Activated naive CD8-positive, alpha-beta T cell (primary cell): ENCODE data around the gene SCEL.
A peak's percentile ranks its signal among the peaks of the same experiment; 100 is the strongest.

Source experiments
- H3K27ac Mint-ChIP-seq: one replicate; pipeline ENCODE4 v1.8.0; 2021; ENCODE audit warnings: mixed read lengths
- H3K27me3 Mint-ChIP-seq: one replicate; pipeline ENCODE4 v1.8.0; 2021; ENCODE audit warnings: mixed read lengths
- H3K36me3 Mint-ChIP-seq: one replicate; pipeline ENCODE4 v1.8.0; 2021; ENCODE audit warnings: mixed read lengths
- H3K4me1 Mint-ChIP-seq: one replicate; pipeline ENCODE4 v1.8.0; 2021; ENCODE audit warnings: low read depth, mixed read lengths
- H3K4me3 Mint-ChIP-seq: one replicate; pipeline ENCODE4 v1.8.0; 2021; ENCODE audit warnings: mild to moderate bottlenecking, mixed read lengths
- H3K9me3 Mint-ChIP-seq: one replicate; pipeline ENCODE4 v1.8.0; 2021; ENCODE audit warnings: low read depth, mixed read lengths

Gene SCEL, protein sequence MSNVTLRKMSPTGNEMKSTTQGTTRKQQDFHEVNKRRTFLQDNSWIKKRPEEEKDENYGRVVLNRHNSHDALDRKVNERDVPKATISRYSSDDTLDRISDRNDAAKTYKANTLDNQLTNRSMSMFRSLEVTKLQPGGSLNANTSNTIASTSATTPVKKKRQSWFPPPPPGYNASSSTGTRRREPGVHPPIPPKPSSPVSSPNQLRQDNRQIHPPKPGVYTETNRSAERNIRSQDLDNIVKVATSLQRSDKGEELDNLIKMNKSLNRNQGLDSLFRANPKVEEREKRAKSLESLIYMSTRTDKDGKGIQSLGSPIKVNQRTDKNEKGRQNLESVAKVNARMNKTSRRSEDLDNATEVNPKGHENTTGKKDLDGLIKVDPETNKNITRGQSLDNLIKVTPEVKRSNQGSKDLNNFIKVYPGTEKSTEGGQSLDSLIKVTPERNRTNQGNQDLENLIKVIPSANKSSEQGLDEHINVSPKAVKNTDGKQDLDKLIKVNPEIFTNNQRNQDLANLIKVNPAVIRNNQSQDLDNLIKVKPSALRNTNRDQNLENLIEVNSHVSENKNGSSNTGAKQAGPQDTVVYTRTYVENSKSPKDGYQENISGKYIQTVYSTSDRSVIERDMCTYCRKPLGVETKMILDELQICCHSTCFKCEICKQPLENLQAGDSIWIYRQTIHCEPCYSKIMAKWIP

GRCh38 chr13:77535448-77535847 is at the start of gene SCEL:
SCEL (plus strand) TSS chr13:77535706; CDS start chr13:77555876, 20,170 bp downstream.
- H3K27me3 Mint-ChIP-seq: peaks cover 12% of the 10 kb centered on the region
- no peaks in the 10 kb centered on the region for H3K4me1 Mint-ChIP-seq
- H3K9me3 Mint-ChIP-seq: no peaks in the 10 kb centered on the region
- H3K4me3 Mint-ChIP-seq: no peak within 1 kb of the TSS
- no peaks in the 10 kb centered on the region for H3K36me3 Mint-ChIP-seq
- no peak within 1 kb of the TSS for H3K27ac Mint-ChIP-seq

DNA sequence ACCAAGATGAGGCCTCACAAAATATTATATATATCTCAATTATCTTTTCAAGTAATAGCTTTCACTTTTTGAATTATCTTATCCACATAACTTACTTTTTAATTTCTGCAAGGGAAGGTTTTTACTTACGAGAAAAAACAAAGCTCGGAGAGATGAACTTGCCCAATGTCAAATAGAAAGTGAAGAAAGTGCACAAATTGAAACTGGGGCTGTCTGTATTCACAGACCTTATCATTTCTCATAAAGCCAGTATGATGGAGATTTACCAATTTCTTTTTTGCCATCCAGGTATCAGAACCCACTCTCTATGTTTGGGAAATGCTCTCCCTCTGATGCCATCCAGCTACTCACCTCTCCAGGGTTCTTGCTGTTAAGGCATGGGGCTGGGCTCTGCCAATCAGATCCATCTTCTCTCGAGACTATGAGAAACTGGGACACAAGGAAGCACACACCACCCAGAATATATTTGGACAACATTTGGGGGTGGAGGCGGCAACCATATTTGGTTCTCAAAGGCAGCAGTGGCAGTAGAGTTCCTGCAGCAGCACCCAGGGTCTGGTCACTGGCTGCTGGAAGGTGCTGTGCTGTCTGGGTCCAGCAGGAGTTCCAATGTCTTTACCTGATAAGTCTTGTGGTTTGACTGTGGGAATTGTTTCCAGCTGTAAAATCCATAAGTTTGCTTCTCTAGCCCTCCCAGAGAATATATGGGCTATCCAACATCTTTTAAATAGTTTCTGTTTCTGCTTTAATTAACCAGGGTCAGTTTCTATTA is 45.8 kb upstream of the SCEL start:
- Mint-ChIP-seq H3K36me3 (peaks cover 2% of the 10 kb centered on the region), H3K9me3 (no peaks in the 10 kb centered on the region), H3K4me1 (no peaks in the 10 kb centered on the region), H3K27me3 (peaks cover 5% of the 10 kb centered on the region), H3K27ac (no peak overlapping the region), H3K4me3 (no peak overlapping the region)

- Mint-ChIP-seq H3K9me3 (no peaks in the 10 kb centered on the region), H3K27ac (no peak overlapping the region), H3K27me3 (peaks cover 5% of the 10 kb centered on the region), H3K36me3 (no peaks in the 10 kb centered on the region), H3K4me3 (no peak overlapping the region), H3K4me1 (no peaks in the 10 kb centered on the region)
Observed at GRCh38 chr13:77492982-77493381, 42.5 kb upstream of the SCEL start.

DNA sequence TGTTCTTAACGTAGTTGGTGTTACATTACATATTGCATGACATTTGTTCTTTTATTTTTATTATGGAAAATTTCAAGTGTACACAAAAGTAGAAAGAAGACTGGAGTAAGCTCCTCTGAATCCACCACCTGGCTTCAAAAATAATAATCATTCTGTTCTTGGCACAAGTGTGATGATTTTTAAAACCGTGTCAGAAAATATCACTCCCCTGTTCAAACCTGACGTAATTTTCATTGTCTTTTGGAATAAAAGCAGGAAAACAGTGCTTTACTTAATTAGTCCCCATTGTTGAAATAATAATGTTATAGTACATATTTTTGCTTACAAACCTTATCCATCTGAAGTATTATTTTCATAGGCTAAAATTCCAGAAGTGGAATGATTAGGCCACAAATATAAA is 41.3 kb upstream of the SCEL start:
- Mint-ChIP-seq H3K4me3 (no peak overlapping the region), H3K36me3 (no peaks in the 10 kb centered on the region), H3K27ac (no peak overlapping the region), H3K4me1 (no peaks in the 10 kb centered on the region), H3K27me3 (peaks cover 5% of the 10 kb centered on the region), H3K9me3 (no peaks in the 10 kb centered on the region)

DNA sequence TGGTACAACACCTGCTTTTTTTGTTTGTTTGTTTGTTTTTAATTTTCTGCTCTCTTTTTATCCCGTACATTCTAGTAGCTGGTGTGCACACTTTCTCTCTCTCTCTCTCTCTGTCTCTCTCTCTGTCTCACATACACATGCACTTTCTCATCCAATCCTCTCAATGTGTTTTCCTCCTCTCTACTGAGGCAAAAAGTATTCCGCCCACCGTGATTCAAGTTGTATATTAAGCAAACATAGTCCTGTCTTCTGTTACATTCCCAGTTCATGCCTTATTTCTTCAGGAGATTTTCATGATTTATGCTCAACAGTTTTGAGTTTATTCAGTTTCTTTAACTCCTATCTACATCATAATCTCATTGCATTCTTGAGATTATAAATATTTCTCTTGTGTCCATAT is 38.2 kb upstream of the SCEL start:
- H3K27ac Mint-ChIP-seq: no peak overlapping the region
- peaks cover 2% of the 10 kb centered on the region for H3K27me3 Mint-ChIP-seq
- no peaks in the 10 kb centered on the region for H3K4me1 Mint-ChIP-seq
- no peaks in the 10 kb centered on the region for H3K9me3 Mint-ChIP-seq
- no peaks in the 10 kb centered on the region for H3K36me3 Mint-ChIP-seq
- H3K4me3 Mint-ChIP-seq: no peak overlapping the region

- Mint-ChIP-seq H3K27ac (no peak overlapping the region), H3K9me3 (no peaks in the 10 kb centered on the region), H3K4me3 (no peak overlapping the region), H3K36me3 (no peaks in the 10 kb centered on the region), H3K27me3 (no peaks in the 10 kb centered on the region), H3K4me1 (no peaks in the 10 kb centered on the region)
Observed at GRCh38 chr13:77497835-77498234, 37.7 kb upstream of the SCEL start.

GRCh38 chr13:77502104-77502720 is 33.3 kb upstream of the SCEL start:
- no peaks in the 10 kb centered on the region for H3K4me1 Mint-ChIP-seq
- no peaks in the 10 kb centered on the region for H3K36me3 Mint-ChIP-seq
- no peaks in the 10 kb centered on the region for H3K27me3 Mint-ChIP-seq
- H3K4me3 Mint-ChIP-seq: no peak overlapping the region
- H3K9me3 Mint-ChIP-seq: no peaks in the 10 kb centered on the region
- no peak overlapping the region for H3K27ac Mint-ChIP-seq

- Mint-ChIP-seq H3K36me3 (no peaks in the 10 kb centered on the region), H3K27me3 (no peaks in the 10 kb centered on the region), H3K27ac (no peak overlapping the region), H3K4me1 (no peaks in the 10 kb centered on the region), H3K9me3 (no peaks in the 10 kb centered on the region), H3K4me3 (no peak overlapping the region)
Observed at GRCh38 chr13:77503398-77503797, 32.1 kb upstream of the SCEL start.

DNA sequence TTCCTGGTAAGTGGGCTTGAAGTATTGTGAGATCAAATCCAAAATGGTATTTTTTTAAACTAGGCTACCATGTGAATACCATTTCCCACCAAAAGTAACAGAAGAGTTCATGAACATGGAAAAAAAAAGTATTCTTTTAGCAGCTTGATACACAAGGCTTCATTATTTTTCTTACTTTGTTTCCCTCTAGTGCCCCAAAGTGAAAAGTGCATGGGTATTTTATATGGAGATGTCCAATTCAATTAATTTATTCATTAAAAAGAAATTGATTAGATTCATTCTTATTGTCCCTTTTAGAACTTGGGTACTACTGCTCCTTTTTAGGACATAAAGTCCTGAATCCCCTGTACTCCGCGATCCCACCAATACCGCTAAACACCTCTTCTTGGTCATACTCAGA is 28.6 kb upstream of the SCEL start:
- no peak overlapping the region for H3K27ac Mint-ChIP-seq
- peaks cover 8% of the 10 kb centered on the region for H3K4me1 Mint-ChIP-seq
- no peaks in the 10 kb centered on the region for H3K36me3 Mint-ChIP-seq
- no peak overlapping the region for H3K4me3 Mint-ChIP-seq
- no peaks in the 10 kb centered on the region for H3K9me3 Mint-ChIP-seq
- H3K27me3 Mint-ChIP-seq: no peaks in the 10 kb centered on the region

- H3K27me3 Mint-ChIP-seq: no peaks in the 10 kb centered on the region
- no peak overlapping the region for H3K27ac Mint-ChIP-seq
- H3K9me3 Mint-ChIP-seq: no peaks in the 10 kb centered on the region
- H3K4me1 Mint-ChIP-seq: peaks cover 8% of the 10 kb centered on the region
- no peak overlapping the region for H3K4me3 Mint-ChIP-seq
- no peaks in the 10 kb centered on the region for H3K36me3 Mint-ChIP-seq
Observed at GRCh38 chr13:77507931-77508776, 27.4 kb upstream of the SCEL start.

- no peaks in the 10 kb centered on the region for H3K36me3 Mint-ChIP-seq
- H3K4me3 Mint-ChIP-seq: no peak overlapping the region
- no peaks in the 10 kb centered on the region for H3K27me3 Mint-ChIP-seq
- peaks cover 8% of the 10 kb centered on the region for H3K4me1 Mint-ChIP-seq
- H3K9me3 Mint-ChIP-seq: no peaks in the 10 kb centered on the region
- peak overlapping the region; percentile 6 for H3K27ac Mint-ChIP-seq
Observed at GRCh38 chr13:77508959-77509620, 26.4 kb upstream of the SCEL start.

DNA sequence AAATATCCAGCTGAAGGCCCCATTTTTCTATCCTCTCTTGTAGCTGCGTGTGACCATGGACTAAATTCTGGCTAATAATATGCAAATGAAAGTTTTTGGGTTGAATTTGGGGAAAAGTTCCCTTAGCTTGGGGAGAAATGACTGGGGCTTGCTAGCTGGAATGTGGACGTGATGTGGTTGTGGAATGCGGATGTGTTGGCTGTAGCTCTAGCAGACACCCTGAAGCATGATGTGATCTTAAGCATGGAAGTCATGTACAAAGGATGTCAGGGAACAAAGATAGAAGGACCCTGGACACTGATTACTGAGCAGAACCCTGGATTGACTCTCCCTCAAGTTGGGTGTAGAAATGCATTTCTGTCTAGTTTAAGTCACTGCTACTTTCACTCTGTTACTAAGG is 25.4 kb upstream of the SCEL start:
- peaks cover 8% of the 10 kb centered on the region for H3K4me1 Mint-ChIP-seq
- no peak overlapping the region for H3K27ac Mint-ChIP-seq
- no peaks in the 10 kb centered on the region for H3K9me3 Mint-ChIP-seq
- H3K36me3 Mint-ChIP-seq: no peaks in the 10 kb centered on the region
- no peak overlapping the region for H3K4me3 Mint-ChIP-seq
- H3K27me3 Mint-ChIP-seq: no peaks in the 10 kb centered on the region

GRCh38 chr13:77511552-77511951 is 24.0 kb upstream of the SCEL start:
- no peak overlapping the region for H3K4me3 Mint-ChIP-seq
- no peaks in the 10 kb centered on the region for H3K9me3 Mint-ChIP-seq
- H3K4me1 Mint-ChIP-seq: peaks cover 8% of the 10 kb centered on the region
- no peaks in the 10 kb centered on the region for H3K36me3 Mint-ChIP-seq
- H3K27ac Mint-ChIP-seq: no peak overlapping the region
- no peaks in the 10 kb centered on the region for H3K27me3 Mint-ChIP-seq
